Mucosa of descending colon (tissue), 3 donors: ENCODE measurements around the gene UGT2A3. TPM values are rescaled to one million over a fixed set of nuclear protein-coding genes. Genes with fewer than 3 reads are reported as not detected.

ENCODE experiments used
- ATAC-seq: fragments of 200-7000 bp; cut with Tn5 transposase; one replicate; pipeline ENCODE4 v1.9.1; 2020; ENCODE audit warnings: mild to moderate bottlenecking, moderate library complexity
- DNase-seq, 3 donors: peaks; one replicate each; pipeline ENCODE4 v3.0.0-alpha.2; 2020
- H3K36me3 ChIP-seq: fragments of 200-600 bp; one replicate; pipeline ENCODE4 v1.8.0; 2021; ENCODE audit warnings: low read depth, mild to moderate bottlenecking
- H3K4me1 ChIP-seq: fragments of 200-600 bp; one replicate; pipeline ENCODE4 v1.8.0; 2021; ENCODE audit warnings: low read depth, mild to moderate bottlenecking
- H3K4me3 ChIP-seq: fragments of 200-600 bp; one replicate; pipeline ENCODE4 v1.8.0; 2021; ENCODE audit warnings: mild to moderate bottlenecking
- H3K9me3 ChIP-seq: fragments of 200-600 bp; one replicate; pipeline ENCODE4 v1.8.0; 2021; ENCODE audit warnings: mild to moderate bottlenecking
- CTCF ChIP-seq: fragments of 200-600 bp; IDR thresholded peaks from one replicate; pipeline ENCODE4 v1.8.0; 2022; ENCODE audit warnings: antibody characterized with exemption, mild to moderate bottlenecking
- intact Hi-C, 2 donors: fragments of 100-400 bp; cut with DNase I in 1 of 2; cut with micrococcal nuclease in 1 of 2; formaldehyde crosslinking; loops; one replicate each; pipeline versions ENCODE4 v1.11.0 to v1.11.1; 2022; cut with DNase I, micrococcal nuclease
- total RNA-seq, 3 donors: library from RNA; stranded (reverse); fragmentation: NEBNext Ultra II Directional in 2 of 3; extraction: Animal tissue kit (Norgen Biotek cat#: 25700) in 2 of 3; gene quantifications; one replicate each; pipeline versions ENCODE4 v1.2.1 to v1.2.4, GENCODE V29; 2021 to 2023
- donor health status: DM: no; HTN: no; CAD: no; lungs with moderate emphysema.
- donor health status: DM: no; HTN: no; CAD: no.
- donor health status: DM: no; HTN: yes; CAD: no.

The UGT2A3 gene
- total RNA-seq, 3 donors from 2014 or later: 37.5 to 119 (median 71.9) TPM

- peaks cover 2% of the 10 kb centered on the region for H3K4me1 ChIP-seq
- intact Hi-C loops: no loop called here
- no peak for TF ChIP-seq CTCF
- ATAC-seq (no peak), DNase-seq (no peak)
- no peaks in the 10 kb centered on the region for H3K36me3 ChIP-seq
- no peaks in the 10 kb centered on the region for H3K9me3 ChIP-seq
- no peak overlapping the region for H3K4me3 ChIP-seq
Measured at GRCh38 chr4:68885545-68885944, 66.1 kb downstream of the UGT2A3 start.

- ATAC-seq: no peak
- H3K4me3 ChIP-seq: no peak overlapping the region
- intact Hi-C loops: no loop called here
- no peaks in the 10 kb centered on the region for H3K36me3 ChIP-seq
- no peak for TF ChIP-seq CTCF
- H3K4me1 ChIP-seq: peaks cover 2% of the 10 kb centered on the region
- no peak for DNase-seq
- no peaks in the 10 kb centered on the region for H3K9me3 ChIP-seq
Measured at GRCh38 chr4:68883870-68884269, 67.7 kb downstream of the UGT2A3 start.

Other genes starting within 250 kb of the UGT2A3 start
- gene UGT2B10, start 135.8 kb downstream of the UGT2A3 start, total RNA-seq: under 1 TPM in 2 of 3 donors, not detected in 1; 0.24 to 0.46 TPM
- gene UGT2B7, start 144.7 kb upstream of the UGT2A3 start, total RNA-seq: 1 to 10 TPM in 2 of 3 donors, under 1 TPM in 1; 0.73 to 6.0 (median 5.2) TPM